ENCODE results near the gene PIAS4.
A peak's percentile ranks its signal among the peaks of the same experiment; 100 is the strongest.

PIAS4 gene

DNA sequence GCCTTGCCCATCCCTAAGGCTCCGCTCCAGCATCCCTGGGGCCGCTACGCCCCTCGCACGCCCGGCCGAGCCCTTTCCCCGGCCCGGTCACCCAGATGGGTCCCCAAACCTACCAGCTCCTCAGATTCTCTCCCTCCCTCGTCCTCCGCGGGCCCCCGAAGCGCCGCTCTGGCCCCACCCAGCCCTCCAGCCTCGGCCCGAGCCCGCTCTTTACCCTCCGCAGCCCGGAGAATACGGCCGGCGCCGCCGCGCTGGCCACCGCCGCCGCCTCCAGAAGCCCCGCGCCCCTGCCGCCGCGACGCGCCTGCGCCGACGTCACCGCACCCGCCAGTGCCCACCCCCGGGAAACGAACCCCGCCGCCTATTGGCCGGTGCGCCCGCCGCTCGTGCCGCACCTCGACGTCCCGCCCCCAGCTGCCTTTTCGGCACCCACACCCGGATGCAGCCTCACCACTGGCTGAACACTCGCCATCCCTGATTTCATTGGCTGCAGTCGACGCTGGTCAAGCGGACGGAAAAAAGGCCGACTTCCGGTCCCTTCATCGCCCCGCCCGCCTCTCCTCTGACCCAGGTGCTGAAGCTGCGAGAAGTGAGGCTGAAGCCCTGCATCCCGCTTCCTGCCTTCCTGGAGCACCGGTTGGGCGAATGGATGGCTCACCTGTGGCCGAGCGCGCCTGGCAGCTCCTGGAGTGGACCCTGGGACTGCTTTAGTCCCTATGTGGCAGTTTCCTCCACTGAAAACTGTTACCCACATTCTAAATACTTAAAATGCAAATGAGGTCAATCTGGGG is 36.5 kb upstream of the PIAS4 start, which contains the start of gene DAPK3:
Gene DAPK3, minus strand, starts transcription at position 292 of the 791 bp plus-strand sequence. CDS start 1,364 bp downstream, outside the sequence.
- peak; percentile 98 for DNase-seq (ENCODE audit: low read depth)
- peak within 1 kb of the TSS; percentile 96 for H3K4me3 ChIP-seq (replicated peaks; ENCODE audit: low read depth, low read length)
- TF ChIP-seq CTCF (IDR thresholded peaks at IDR 0.05; ENCODE audit: low read length, missing control alignments), result no peak

DNA sequence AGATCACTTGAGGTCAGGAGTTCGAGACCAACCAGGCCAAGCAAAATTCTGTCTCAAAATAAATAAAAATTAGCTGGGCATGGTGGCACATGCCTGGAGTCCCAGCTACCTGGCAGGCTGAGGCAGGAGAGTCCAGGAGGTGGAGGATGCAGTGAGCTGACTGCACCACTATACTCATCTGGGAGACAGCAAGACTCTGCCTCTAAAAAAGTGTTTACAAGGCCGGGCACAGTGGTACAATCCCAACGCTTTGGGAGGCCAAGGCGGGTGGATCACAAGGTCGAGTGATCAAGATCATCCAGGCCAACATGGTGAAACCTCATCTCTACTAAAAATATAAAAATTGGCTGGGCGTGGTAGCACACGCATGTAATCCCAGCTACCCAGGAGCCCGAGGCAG is 32.4 kb upstream of the PIAS4 start:
- DNase-seq (ENCODE audit: low read depth), result no peak
- TF ChIP-seq CTCF (IDR thresholded peaks at IDR 0.05; ENCODE audit: low read length, missing control alignments), result no peak
- H3K4me3 ChIP-seq (replicated peaks; ENCODE audit: low read depth, low read length), result no peak overlapping the region

- no peak for TF ChIP-seq CTCF (IDR thresholded peaks at IDR 0.05; ENCODE audit: low read length, missing control alignments)
- DNase-seq (ENCODE audit: low read depth), result no peak
- no peak overlapping the region for H3K4me3 ChIP-seq (replicated peaks; ENCODE audit: low read depth, low read length)
Observed at GRCh38 chr19:3975637-3976087, 31.9 kb upstream of the PIAS4 start.

DNA sequence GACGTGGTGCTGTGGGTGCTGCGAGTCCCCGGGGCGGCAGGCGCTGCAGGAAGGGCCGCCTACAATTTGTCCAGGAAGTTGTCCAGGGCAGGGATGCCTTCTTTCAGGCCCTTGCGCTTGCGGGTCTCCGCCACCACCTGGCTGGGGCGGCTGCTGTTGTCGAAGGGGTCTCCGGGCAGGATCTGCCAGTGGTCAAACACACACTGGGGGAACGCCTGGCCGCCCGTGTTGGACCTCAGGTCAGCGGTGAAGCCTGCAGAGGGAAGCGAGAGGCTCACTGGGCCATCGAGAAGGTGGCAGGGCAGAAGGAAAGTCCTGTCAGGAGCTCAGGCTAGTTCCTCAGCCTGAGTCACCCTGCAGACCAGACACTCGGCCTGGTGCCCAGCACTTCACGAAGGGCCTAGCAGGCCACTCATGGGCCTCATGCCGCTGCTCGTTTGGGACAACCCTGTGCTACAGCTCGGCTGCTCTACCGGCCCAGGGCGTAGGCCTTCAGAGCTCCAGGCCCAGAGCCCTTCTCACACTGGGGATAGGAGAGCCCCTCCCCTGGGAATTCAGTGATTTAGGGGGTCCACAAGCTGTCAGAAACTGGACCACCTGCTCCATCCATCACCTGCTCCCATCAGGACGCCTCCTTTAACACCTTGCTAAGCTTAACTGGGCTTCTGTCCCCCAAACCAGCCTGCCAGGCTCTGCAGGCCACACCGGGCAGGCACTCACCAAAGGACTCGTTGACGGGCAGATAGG is 30.9 kb upstream of the PIAS4 start:
- TF ChIP-seq CTCF (IDR thresholded peaks at IDR 0.05; ENCODE audit: low read length, missing control alignments), result no peak
- H3K4me3 ChIP-seq (replicated peaks; ENCODE audit: low read depth, low read length), result no peak overlapping the region
- no peak for DNase-seq (ENCODE audit: low read depth)

- DNase-seq (ENCODE audit: low read depth), result no peak
Observed at GRCh38 chr19:3977242-3978143, 30.0 kb upstream of the PIAS4 start.

More at GRCh38 chr19:3977242-3978143, 30.0 kb upstream of the PIAS4 start:
- H3K4me3 ChIP-seq (replicated peaks; ENCODE audit: low read depth, low read length), result no peak overlapping the region
- TF ChIP-seq CTCF (IDR thresholded peaks at IDR 0.05; ENCODE audit: low read length, missing control alignments), result no peak

All from fibroblast of pulmonary artery (primary cell).